Left renal cortex interstitium (tissue), 4 donors: ENCODE data around the gene ZNF541. TPM values are rescaled to one million over a fixed set of nuclear protein-coding genes. Genes with fewer than 3 reads are reported as not detected.

ENCODE experiments used
- polyA plus RNA-seq, 4 donors: library from polyadenylated mRNA; unstranded; fragments of 120-200 nt; gene quantifications; one replicate each; pipeline ENCODE4 v1.2.1, GENCODE V29; 2013; ENCODE audit not compliant: insufficient read length in 4 of 4

ZNF541 gene
- polyA plus RNA-seq, 4 donors: 0.25 to 0.49 (median 0.38) TPM

Other genes with a start within 250 kb of the ZNF541 start
- under 1 TPM; 0.34 to 0.51 (median 0.45) TPM for gene C5AR2, start 241.0 kb downstream of the ZNF541 start, polyA plus RNA-seq
- 10 to 100 TPM in 3 of 4 donors, 1 to 10 TPM in 1; 9.6 to 21.9 (median 16.0) TPM for gene DHX34, start 223.8 kb downstream of the ZNF541 start, polyA plus RNA-seq
- 10 to 100 TPM; 20.1 to 32.2 (median 28.9) TPM for gene MEIS3, start 153.6 kb downstream of the ZNF541 start, polyA plus RNA-seq
- gene SLC8A2, start 101.3 kb downstream of the ZNF541 start, polyA plus RNA-seq: under 1 TPM; 0.17 to 0.44 (median 0.31) TPM
- 10 to 100 TPM; 10.4 to 15.8 (median 12.8) TPM for gene KPTN, start 88.9 kb downstream of the ZNF541 start, polyA plus RNA-seq
- 100 to 1,000 TPM; 147 to 180 (median 159) TPM for gene NAPA, start 58.1 kb downstream of the ZNF541 start, polyA plus RNA-seq
- 10 to 100 TPM in 3 of 4 donors, 1 to 10 TPM in 1; 8.1 to 21.3 (median 14.9) TPM for gene BICRA, start 36.0 kb upstream of the ZNF541 start, polyA plus RNA-seq
- 10 to 100 TPM; 28.4 to 44.3 (median 35.6) TPM for gene EHD2, start 140.3 kb upstream of the ZNF541 start, polyA plus RNA-seq
- gene NOP53, start 172.4 kb upstream of the ZNF541 start, polyA plus RNA-seq: 100 to 1,000 TPM; 346 to 525 (median 378) TPM
- gene SELENOW, start 205.6 kb upstream of the ZNF541 start, polyA plus RNA-seq: 100 to 1,000 TPM; 115 to 174 (median 149) TPM
- gene TPRX1, start 231.4 kb upstream of the ZNF541 start, polyA plus RNA-seq: not detected
- gene CRX, start 248.8 kb upstream of the ZNF541 start, polyA plus RNA-seq: under 1 TPM in 1 of 4 donors, not detected in 3; 0.21 TPM